Measurements from ENCODE around the gene LSM8.

Gene LSM8

DNA sequence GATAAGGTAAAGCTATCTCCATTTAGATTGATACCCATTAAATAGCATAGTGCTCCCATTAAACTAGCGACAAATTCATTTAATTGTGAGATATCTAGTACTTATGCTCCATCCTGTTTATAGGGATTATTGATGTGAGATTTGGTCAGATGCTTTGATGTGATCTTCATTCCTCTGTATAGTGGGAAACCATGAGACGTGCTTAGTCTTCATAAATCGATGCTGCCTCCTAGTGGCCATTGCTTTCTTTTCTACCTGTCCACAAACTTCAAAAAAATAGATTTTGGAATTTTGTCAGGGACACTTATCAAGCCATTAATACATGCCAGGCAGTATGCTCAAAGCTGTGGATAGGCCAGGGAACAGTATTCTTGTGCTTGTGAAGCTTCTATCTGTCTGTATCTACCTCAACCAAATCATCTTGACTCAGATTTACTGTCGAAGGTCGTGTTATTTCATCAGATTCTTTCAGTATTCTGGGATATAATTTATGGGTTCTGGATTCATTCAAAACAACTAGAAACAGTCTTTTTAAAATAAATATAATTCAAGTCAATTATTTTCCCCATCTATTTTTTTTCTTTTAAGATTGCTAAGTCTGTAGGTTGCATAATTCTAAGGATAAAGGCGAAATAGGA, 12.0 kb downstream of the LSM8 start:
- Histone ChIP-seq H3K9ac (ENCODE audit: low read depth in 1 of 2, low read length in 2 of 2) (no peak overlapping the region), H3K36me3 (ENCODE audit: control insufficient read depth in 1 of 2, insufficient read depth in 2 of 2, low read length in 2 of 2) (peaks cover 5 to 6% of the 10 kb centered on the region in 2 donors), H3K27ac (ENCODE audit: low read depth, low read length) (no peak overlapping the region), H3K27me3 (ENCODE audit: control insufficient read depth in 1 of 2, insufficient read depth in 2 of 2, low read length in 2 of 2) (no peaks in the 10 kb centered on the region), H3K9me3 (ENCODE audit: control insufficient read depth in 1 of 2, low read length in 2 of 2) (no peaks in the 10 kb centered on the region), H3K4me1 (ENCODE audit: control insufficient read depth in 1 of 2, insufficient read depth in 2 of 2, low read length in 2 of 2) (no peaks in the 10 kb centered on the region), H3K4me3 (ENCODE audit: low read depth in 1 of 2, low read length in 2 of 2) (no peak overlapping the region)

GRCh38 chr7:118202061-118202460, 18.1 kb downstream of the LSM8 start:
- H3K4me1 ChIP-seq (ENCODE audit: control insufficient read depth in 1 of 2, insufficient read depth in 2 of 2, low read length in 2 of 2) = no peaks in the 10 kb centered on the region
- no peak overlapping the region for H3K4me3 ChIP-seq (ENCODE audit: low read depth in 1 of 2, low read length in 2 of 2)
- H3K9ac ChIP-seq (ENCODE audit: low read depth in 1 of 2, low read length in 2 of 2) = no peak overlapping the region
- no peaks in the 10 kb centered on the region for H3K9me3 ChIP-seq (ENCODE audit: control insufficient read depth in 1 of 2, low read length in 2 of 2)
- H3K27me3 ChIP-seq (ENCODE audit: control insufficient read depth in 1 of 2, insufficient read depth in 2 of 2, low read length in 2 of 2) = no peaks in the 10 kb centered on the region
- H3K36me3 ChIP-seq (ENCODE audit: control insufficient read depth in 1 of 2, insufficient read depth in 2 of 2, low read length in 2 of 2) = no peaks in the 10 kb centered on the region
- no peak overlapping the region for H3K27ac ChIP-seq (ENCODE audit: low read depth, low read length)

- H3K4me3 ChIP-seq (ENCODE audit: low read depth in 1 of 2, low read length in 2 of 2) = peak overlapping the region; percentile 69 to 72
- H3K4me1 ChIP-seq (ENCODE audit: control insufficient read depth in 1 of 2, insufficient read depth in 2 of 2, low read length in 2 of 2) = peaks cover 0 to 3% of the 10 kb centered on the region in 2 donors
- H3K36me3 ChIP-seq (ENCODE audit: control insufficient read depth in 1 of 2, insufficient read depth in 2 of 2, low read length in 2 of 2) = no peaks in the 10 kb centered on the region
- no peaks in the 10 kb centered on the region for H3K27me3 ChIP-seq (ENCODE audit: control insufficient read depth in 1 of 2, insufficient read depth in 2 of 2, low read length in 2 of 2)
- H3K27ac ChIP-seq (ENCODE audit: low read depth, low read length) = no peak overlapping the region
- no peaks in the 10 kb centered on the region for H3K9me3 ChIP-seq (ENCODE audit: control insufficient read depth in 1 of 2, low read length in 2 of 2)
- H3K9ac ChIP-seq (ENCODE audit: low read depth in 1 of 2, low read length in 2 of 2) = peak overlapping the region; percentile 16 to 47
Observed at GRCh38 chr7:118214051-118214832, 30.3 kb downstream of the LSM8 start.

DNA sequence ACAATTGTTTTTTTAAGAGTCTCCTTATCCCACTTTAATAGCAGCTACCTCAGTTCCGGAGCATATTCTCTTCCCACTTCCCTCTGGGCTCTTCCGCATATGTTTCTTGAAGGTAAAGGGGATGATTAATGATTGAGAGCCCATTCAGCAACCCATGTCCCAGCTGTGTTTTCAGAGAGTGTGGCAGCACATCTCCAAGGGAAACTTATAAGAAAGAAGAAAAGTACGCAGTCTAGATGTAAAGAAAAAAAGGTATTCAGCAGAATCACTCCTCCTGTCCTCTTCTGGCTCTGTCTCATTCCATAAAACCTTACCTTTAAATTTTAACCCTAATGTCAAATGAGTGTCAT, 30.8 kb downstream of the LSM8 start:
- Histone ChIP-seq H3K27ac (ENCODE audit: low read depth, low read length) (no peak overlapping the region), H3K4me3 (ENCODE audit: low read depth in 1 of 2, low read length in 2 of 2) (peak overlapping the region; percentile 69 to 72), H3K27me3 (ENCODE audit: control insufficient read depth in 1 of 2, insufficient read depth in 2 of 2, low read length in 2 of 2) (no peaks in the 10 kb centered on the region), H3K9me3 (ENCODE audit: control insufficient read depth in 1 of 2, low read length in 2 of 2) (no peaks in the 10 kb centered on the region), H3K36me3 (ENCODE audit: control insufficient read depth in 1 of 2, insufficient read depth in 2 of 2, low read length in 2 of 2) (no peaks in the 10 kb centered on the region), H3K9ac (ENCODE audit: low read depth in 1 of 2, low read length in 2 of 2) (peak overlapping the region in 1 of 2 donors; percentile 47), H3K4me1 (ENCODE audit: control insufficient read depth in 1 of 2, insufficient read depth in 2 of 2, low read length in 2 of 2) (peaks cover 0 to 3% of the 10 kb centered on the region in 2 donors)

- no peak overlapping the region for H3K4me3 ChIP-seq (ENCODE audit: low read depth in 1 of 2, low read length in 2 of 2)
- H3K9ac ChIP-seq (ENCODE audit: low read depth in 1 of 2, low read length in 2 of 2) = no peak overlapping the region
- H3K4me1 ChIP-seq (ENCODE audit: control insufficient read depth in 1 of 2, insufficient read depth in 2 of 2, low read length in 2 of 2) = peaks cover 0 to 3% of the 10 kb centered on the region in 2 donors
- no peaks in the 10 kb centered on the region for H3K9me3 ChIP-seq (ENCODE audit: control insufficient read depth in 1 of 2, low read length in 2 of 2)
- H3K27ac ChIP-seq (ENCODE audit: low read depth, low read length) = no peak overlapping the region
- H3K27me3 ChIP-seq (ENCODE audit: control insufficient read depth in 1 of 2, insufficient read depth in 2 of 2, low read length in 2 of 2) = no peaks in the 10 kb centered on the region
- H3K36me3 ChIP-seq (ENCODE audit: control insufficient read depth in 1 of 2, insufficient read depth in 2 of 2, low read length in 2 of 2) = no peaks in the 10 kb centered on the region
Observed at GRCh38 chr7:118217210-118217619, 33.3 kb downstream of the LSM8 start.

GRCh38 chr7:118218413-118219156, 34.6 kb downstream of the LSM8 start:
- Histone ChIP-seq H3K27ac (ENCODE audit: low read depth, low read length) (no peak overlapping the region), H3K4me1 (ENCODE audit: control insufficient read depth in 1 of 2, insufficient read depth in 2 of 2, low read length in 2 of 2) (peaks cover 0 to 3% of the 10 kb centered on the region in 2 donors), H3K36me3 (ENCODE audit: control insufficient read depth in 1 of 2, insufficient read depth in 2 of 2, low read length in 2 of 2) (no peaks in the 10 kb centered on the region), H3K4me3 (ENCODE audit: low read depth in 1 of 2, low read length in 2 of 2) (no peak overlapping the region), H3K9ac (ENCODE audit: low read depth in 1 of 2, low read length in 2 of 2) (no peak overlapping the region), H3K27me3 (ENCODE audit: control insufficient read depth in 1 of 2, insufficient read depth in 2 of 2, low read length in 2 of 2) (no peaks in the 10 kb centered on the region), H3K9me3 (ENCODE audit: control insufficient read depth in 1 of 2, low read length in 2 of 2) (no peaks in the 10 kb centered on the region)

GRCh38 chr7:118219157-118219512, 35.2 kb downstream of the LSM8 start:
- H3K9me3 ChIP-seq (ENCODE audit: control insufficient read depth in 1 of 2, low read length in 2 of 2) = no peaks in the 10 kb centered on the region
- H3K36me3 ChIP-seq (ENCODE audit: control insufficient read depth in 1 of 2, insufficient read depth in 2 of 2, low read length in 2 of 2) = no peaks in the 10 kb centered on the region
- H3K9ac ChIP-seq (ENCODE audit: low read depth in 1 of 2, low read length in 2 of 2) = no peak overlapping the region
- H3K4me3 ChIP-seq (ENCODE audit: low read depth in 1 of 2, low read length in 2 of 2) = no peak overlapping the region
- peaks cover 0 to under 1% of the 10 kb centered on the region in 2 donors for H3K4me1 ChIP-seq (ENCODE audit: control insufficient read depth in 1 of 2, insufficient read depth in 2 of 2, low read length in 2 of 2)
- H3K27me3 ChIP-seq (ENCODE audit: control insufficient read depth in 1 of 2, insufficient read depth in 2 of 2, low read length in 2 of 2) = no peaks in the 10 kb centered on the region
- no peak overlapping the region for H3K27ac ChIP-seq (ENCODE audit: low read depth, low read length)

- Histone ChIP-seq H3K27ac (ENCODE audit: low read depth, low read length) (no peak overlapping the region), H3K36me3 (ENCODE audit: control insufficient read depth in 1 of 2, insufficient read depth in 2 of 2, low read length in 2 of 2) (no peaks in the 10 kb centered on the region), H3K9ac (ENCODE audit: low read depth in 1 of 2, low read length in 2 of 2) (no peak overlapping the region), H3K27me3 (ENCODE audit: control insufficient read depth in 1 of 2, insufficient read depth in 2 of 2, low read length in 2 of 2) (no peaks in the 10 kb centered on the region), H3K9me3 (ENCODE audit: control insufficient read depth in 1 of 2, low read length in 2 of 2) (no peaks in the 10 kb centered on the region), H3K4me1 (ENCODE audit: control insufficient read depth in 1 of 2, insufficient read depth in 2 of 2, low read length in 2 of 2) (no peaks in the 10 kb centered on the region), H3K4me3 (ENCODE audit: low read depth in 1 of 2, low read length in 2 of 2) (no peak overlapping the region)
Observed at GRCh38 chr7:118220583-118220982, 36.6 kb downstream of the LSM8 start.

DNA sequence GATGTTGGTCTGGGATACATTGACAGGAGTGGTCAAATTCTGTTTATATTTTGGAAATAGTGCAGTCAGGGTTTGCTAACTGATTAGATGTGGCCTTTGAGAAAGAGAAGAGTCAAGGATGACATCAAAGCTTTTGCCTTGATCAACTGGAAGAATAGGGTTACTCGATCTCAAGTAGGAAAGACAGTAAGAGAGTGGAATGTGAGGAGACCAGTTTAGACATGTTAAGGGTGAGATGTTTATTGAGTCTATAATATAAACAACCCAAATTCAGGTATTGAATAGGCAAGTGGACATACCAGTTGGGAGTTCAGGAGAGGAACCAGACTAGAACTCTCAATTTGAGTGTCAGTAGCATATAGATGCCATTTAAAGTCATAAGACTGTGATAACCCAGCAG, 38.6 kb downstream of the LSM8 start:
- H3K36me3 ChIP-seq (ENCODE audit: control insufficient read depth in 1 of 2, insufficient read depth in 2 of 2, low read length in 2 of 2) = no peaks in the 10 kb centered on the region
- H3K4me3 ChIP-seq (ENCODE audit: low read depth in 1 of 2, low read length in 2 of 2) = no peak overlapping the region
- H3K9me3 ChIP-seq (ENCODE audit: control insufficient read depth in 1 of 2, low read length in 2 of 2) = no peaks in the 10 kb centered on the region
- H3K27ac ChIP-seq (ENCODE audit: low read depth, low read length) = no peak overlapping the region
- no peak overlapping the region for H3K9ac ChIP-seq (ENCODE audit: low read depth in 1 of 2, low read length in 2 of 2)
- H3K27me3 ChIP-seq (ENCODE audit: control insufficient read depth in 1 of 2, insufficient read depth in 2 of 2, low read length in 2 of 2) = no peaks in the 10 kb centered on the region
- H3K4me1 ChIP-seq (ENCODE audit: control insufficient read depth in 1 of 2, insufficient read depth in 2 of 2, low read length in 2 of 2) = no peaks in the 10 kb centered on the region

GRCh38 chr7:118224521-118224920, 40.6 kb downstream of the LSM8 start, which contains the start of gene ANKRD7:
Gene ANKRD7 (plus strand): TSS chr7:118224704. CDS start chr7:118224831, 127 bp downstream.
- Histone ChIP-seq H3K9ac (ENCODE audit: low read depth in 1 of 2, low read length in 2 of 2) (no peak within 1 kb of the TSS), H3K4me1 (ENCODE audit: control insufficient read depth in 1 of 2, insufficient read depth in 2 of 2, low read length in 2 of 2) (no peaks in the 10 kb centered on the region), H3K9me3 (ENCODE audit: control insufficient read depth in 1 of 2, low read length in 2 of 2) (no peaks in the 10 kb centered on the region), H3K36me3 (ENCODE audit: control insufficient read depth in 1 of 2, insufficient read depth in 2 of 2, low read length in 2 of 2) (no peaks in the 10 kb centered on the region), H3K4me3 (ENCODE audit: low read depth in 1 of 2, low read length in 2 of 2) (no peak within 1 kb of the TSS), H3K27ac (ENCODE audit: low read depth, low read length) (no peak within 1 kb of the TSS), H3K27me3 (ENCODE audit: control insufficient read depth in 1 of 2, insufficient read depth in 2 of 2, low read length in 2 of 2) (no peaks in the 10 kb centered on the region)

Data from duodenal mucosa (tissue), 2 donors.